Measurements from ENCODE around the gene TUBB2B. TPM values are rescaled to one million over a fixed set of nuclear protein-coding genes. Genes with fewer than 3 reads are reported as not detected.

The TUBB2B gene
- total and polyA plus RNA-seq, 2 experiments from 2014 or later, result 355 to 794 TPM

DNA sequence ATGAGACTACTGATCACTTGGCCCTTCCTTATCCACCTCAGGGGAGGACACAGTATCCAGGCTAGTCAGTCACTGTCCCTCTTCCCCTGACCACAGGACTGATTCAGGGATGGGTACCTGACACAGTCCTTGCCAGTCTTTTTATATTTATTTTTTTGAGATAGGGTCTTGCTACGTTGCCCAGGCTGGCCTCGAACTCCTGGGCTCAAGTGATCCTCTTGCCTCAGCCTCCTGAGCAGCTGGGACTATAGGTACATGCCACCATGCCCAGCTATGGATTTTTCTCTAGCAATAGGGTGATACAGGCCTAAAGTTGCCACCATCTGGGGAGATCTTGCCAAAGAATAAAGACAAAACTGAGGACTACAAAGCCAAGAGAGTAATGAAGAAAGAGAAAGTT is 10.2 kb downstream of the TUBB2B start (continued):
- TF ChIP-seq, protein P1, sequence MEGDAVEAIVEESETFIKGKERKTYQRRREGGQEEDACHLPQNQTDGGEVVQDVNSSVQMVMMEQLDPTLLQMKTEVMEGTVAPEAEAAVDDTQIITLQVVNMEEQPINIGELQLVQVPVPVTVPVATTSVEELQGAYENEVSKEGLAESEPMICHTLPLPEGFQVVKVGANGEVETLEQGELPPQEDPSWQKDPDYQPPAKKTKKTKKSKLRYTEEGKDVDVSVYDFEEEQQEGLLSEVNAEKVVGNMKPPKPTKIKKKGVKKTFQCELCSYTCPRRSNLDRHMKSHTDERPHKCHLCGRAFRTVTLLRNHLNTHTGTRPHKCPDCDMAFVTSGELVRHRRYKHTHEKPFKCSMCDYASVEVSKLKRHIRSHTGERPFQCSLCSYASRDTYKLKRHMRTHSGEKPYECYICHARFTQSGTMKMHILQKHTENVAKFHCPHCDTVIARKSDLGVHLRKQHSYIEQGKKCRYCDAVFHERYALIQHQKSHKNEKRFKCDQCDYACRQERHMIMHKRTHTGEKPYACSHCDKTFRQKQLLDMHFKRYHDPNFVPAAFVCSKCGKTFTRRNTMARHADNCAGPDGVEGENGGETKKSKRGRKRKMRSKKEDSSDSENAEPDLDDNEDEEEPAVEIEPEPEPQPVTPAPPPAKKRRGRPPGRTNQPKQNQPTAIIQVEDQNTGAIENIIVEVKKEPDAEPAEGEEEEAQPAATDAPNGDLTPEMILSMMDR (conservative IDR thresholded peaks at IDR 0.05; ENCODE audit: low read depth in 2 of 2), result no peak
- no peak for TF ChIP-seq EZH2 (IDR thresholded peaks at IDR 0.05; ENCODE audit: low read depth, unreplicated experiment)

DNA sequence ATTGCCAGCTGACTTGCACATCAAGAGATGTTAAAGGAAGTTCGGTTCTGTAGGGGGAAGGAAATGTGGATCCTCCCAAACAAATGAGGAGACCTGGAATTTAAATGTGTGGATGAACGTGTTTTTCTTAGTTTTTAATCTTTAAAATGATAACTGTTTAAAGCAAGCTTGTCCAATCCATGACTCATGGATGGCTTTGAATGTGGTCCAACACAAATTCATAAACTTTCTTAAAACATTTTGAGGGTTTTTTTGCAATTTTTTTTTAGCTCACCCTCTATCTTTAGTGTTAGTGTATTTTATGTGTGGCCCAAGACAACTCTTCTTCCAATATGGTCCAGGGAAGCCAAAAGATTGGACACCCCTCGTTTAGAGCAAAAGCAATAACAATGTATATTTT is 12.6 kb downstream of the TUBB2B start:
- no peaks in the 10 kb centered on the region for H3K4me1 Mint-ChIP-seq
- H3F3A ChIP-seq (replicated peaks; ENCODE audit: low read depth), result no peaks in the 10 kb centered on the region
- ATAC-seq, result no peak
- no peak overlapping the region for H3K4me3 Mint-ChIP-seq
- no peaks in the 10 kb centered on the region for H4K20me1 ChIP-seq (replicated peaks; ENCODE audit: insufficient read depth)
- DNase-seq (ENCODE audit: low spot score), result no peak
- H3K9me3 Mint-ChIP-seq, result no peaks in the 10 kb centered on the region
- no peak overlapping the region for H3K27ac Mint-ChIP-seq
- peaks cover 12% of the 10 kb centered on the region for H3K27me3 Mint-ChIP-seq (ENCODE audit: insufficient read depth, low read depth, poor library complexity)
- TF ChIP-seq, protein P2, sequence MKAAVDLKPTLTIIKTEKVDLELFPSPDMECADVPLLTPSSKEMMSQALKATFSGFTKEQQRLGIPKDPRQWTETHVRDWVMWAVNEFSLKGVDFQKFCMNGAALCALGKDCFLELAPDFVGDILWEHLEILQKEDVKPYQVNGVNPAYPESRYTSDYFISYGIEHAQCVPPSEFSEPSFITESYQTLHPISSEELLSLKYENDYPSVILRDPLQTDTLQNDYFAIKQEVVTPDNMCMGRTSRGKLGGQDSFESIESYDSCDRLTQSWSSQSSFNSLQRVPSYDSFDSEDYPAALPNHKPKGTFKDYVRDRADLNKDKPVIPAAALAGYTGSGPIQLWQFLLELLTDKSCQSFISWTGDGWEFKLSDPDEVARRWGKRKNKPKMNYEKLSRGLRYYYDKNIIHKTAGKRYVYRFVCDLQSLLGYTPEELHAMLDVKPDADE (IDR thresholded peaks at IDR 0.05), result no peak
- no peak for TF ChIP-seq POLR2AphosphoS5 (IDR thresholded peaks at IDR 0.05; ENCODE audit: low read depth)
- no peak for TF ChIP-seq ZNF114 (CRISPR knock-in tag; IDR thresholded peaks at IDR 0.05)
- H3K4me2 ChIP-seq, result no peak overlapping the region
- no peak overlapping the region for H3K27ac ChIP-seq (ENCODE audit: low read depth)
- H3K36me3 ChIP-seq (ENCODE audit: insufficient read depth), result no peaks in the 10 kb centered on the region
- H3K4me3 ChIP-seq, result no peak overlapping the region
- no peaks in the 10 kb centered on the region for H3K27me3 ChIP-seq (ENCODE audit: insufficient read depth)
- no peaks in the 10 kb centered on the region for H3K36me3 Mint-ChIP-seq (ENCODE audit: low read depth)
- H2AFZ ChIP-seq, result no peak overlapping the region
- no peaks in the 10 kb centered on the region for H3K4me1 ChIP-seq (ENCODE audit: insufficient read depth)
- H3K79me2 ChIP-seq (replicated peaks; ENCODE audit: insufficient read depth), result no peaks in the 10 kb centered on the region
- H3K9me2 ChIP-seq (ENCODE audit: insufficient read depth), result no peaks in the 10 kb centered on the region

DNA sequence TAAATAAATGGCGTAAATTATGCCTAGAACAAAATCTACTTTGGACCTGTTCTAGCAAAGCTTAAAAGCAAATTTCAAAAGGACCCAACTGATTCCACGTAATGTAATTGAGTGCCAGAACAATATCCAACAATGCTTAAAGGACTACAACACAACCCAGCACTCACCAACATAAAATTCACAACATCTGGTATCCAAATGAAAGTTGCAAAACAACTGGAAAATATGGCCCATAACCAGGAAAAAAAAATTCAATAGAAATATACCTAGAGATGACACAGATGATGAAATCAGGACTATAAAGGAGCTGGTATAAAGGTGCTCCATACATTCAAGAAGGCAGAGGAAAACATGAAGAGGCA is 14.1 kb downstream of the TUBB2B start:
- TF ChIP-seq EZH2 (IDR thresholded peaks at IDR 0.05; ENCODE audit: low read depth, unreplicated experiment), result no peak
- TF ChIP-seq ZNF331 (CRISPR knock-in tag; IDR thresholded peaks at IDR 0.05; ENCODE audit: low read depth), result no peak
- no peak for TF ChIP-seq POLR2AphosphoS5 (IDR thresholded peaks at IDR 0.05; ENCODE audit: low read depth)
- TF ChIP-seq CREB1 (CRISPR knock-in tag; IDR thresholded peaks at IDR 0.05; ENCODE audit: low read depth), result no peak
- TF ChIP-seq, protein P2 (IDR thresholded peaks at IDR 0.05), result no peak
- TF ChIP-seq, protein P3, sequence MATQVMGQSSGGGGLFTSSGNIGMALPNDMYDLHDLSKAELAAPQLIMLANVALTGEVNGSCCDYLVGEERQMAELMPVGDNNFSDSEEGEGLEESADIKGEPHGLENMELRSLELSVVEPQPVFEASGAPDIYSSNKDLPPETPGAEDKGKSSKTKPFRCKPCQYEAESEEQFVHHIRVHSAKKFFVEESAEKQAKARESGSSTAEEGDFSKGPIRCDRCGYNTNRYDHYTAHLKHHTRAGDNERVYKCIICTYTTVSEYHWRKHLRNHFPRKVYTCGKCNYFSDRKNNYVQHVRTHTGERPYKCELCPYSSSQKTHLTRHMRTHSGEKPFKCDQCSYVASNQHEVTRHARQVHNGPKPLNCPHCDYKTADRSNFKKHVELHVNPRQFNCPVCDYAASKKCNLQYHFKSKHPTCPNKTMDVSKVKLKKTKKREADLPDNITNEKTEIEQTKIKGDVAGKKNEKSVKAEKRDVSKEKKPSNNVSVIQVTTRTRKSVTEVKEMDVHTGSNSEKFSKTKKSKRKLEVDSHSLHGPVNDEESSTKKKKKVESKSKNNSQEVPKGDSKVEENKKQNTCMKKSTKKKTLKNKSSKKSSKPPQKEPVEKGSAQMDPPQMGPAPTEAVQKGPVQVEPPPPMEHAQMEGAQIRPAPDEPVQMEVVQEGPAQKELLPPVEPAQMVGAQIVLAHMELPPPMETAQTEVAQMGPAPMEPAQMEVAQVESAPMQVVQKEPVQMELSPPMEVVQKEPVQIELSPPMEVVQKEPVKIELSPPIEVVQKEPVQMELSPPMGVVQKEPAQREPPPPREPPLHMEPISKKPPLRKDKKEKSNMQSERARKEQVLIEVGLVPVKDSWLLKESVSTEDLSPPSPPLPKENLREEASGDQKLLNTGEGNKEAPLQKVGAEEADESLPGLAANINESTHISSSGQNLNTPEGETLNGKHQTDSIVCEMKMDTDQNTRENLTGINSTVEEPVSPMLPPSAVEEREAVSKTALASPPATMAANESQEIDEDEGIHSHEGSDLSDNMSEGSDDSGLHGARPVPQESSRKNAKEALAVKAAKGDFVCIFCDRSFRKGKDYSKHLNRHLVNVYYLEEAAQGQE (IDR thresholded peaks at IDR 0.05; ENCODE audit: unreplicated experiment), result no peak

More for the DNA sequence above, 14.1 kb downstream of the TUBB2B start:
- Histone ChIP-seq H2AFZ (no peak overlapping the region), H3F3A (replicated peaks; ENCODE audit: low read depth) (peaks cover 1% of the 10 kb centered on the region; the same call in 1 of the 2 replicates), H3K4me2 (no peak overlapping the region), H3K79me2 (replicated peaks; ENCODE audit: insufficient read depth) (no peaks in the 10 kb centered on the region), H3K9me2 (ENCODE audit: insufficient read depth) (no peaks in the 10 kb centered on the region), H3K27me3 (ENCODE audit: insufficient read depth) (no peaks in the 10 kb centered on the region), H3K4me1 (ENCODE audit: insufficient read depth) (peaks cover 7% of the 10 kb centered on the region), H3K27ac (ENCODE audit: low read depth) (no peak overlapping the region), H3K36me3 (ENCODE audit: insufficient read depth) (no peaks in the 10 kb centered on the region), H4K20me1 (replicated peaks; ENCODE audit: insufficient read depth) (no peaks in the 10 kb centered on the region), H3K4me3 (no peak overlapping the region)
- no peaks in the 10 kb centered on the region for H3K36me3 Mint-ChIP-seq (ENCODE audit: low read depth)
- H3K4me1 Mint-ChIP-seq, result peaks cover 14% of the 10 kb centered on the region
- no peak for DNase-seq (ENCODE audit: low spot score)
- no peak overlapping the region for H3K27ac Mint-ChIP-seq
- peaks cover 10% of the 10 kb centered on the region for H3K27me3 Mint-ChIP-seq (ENCODE audit: insufficient read depth, low read depth, poor library complexity)
- no peak for ATAC-seq
- H3K4me3 Mint-ChIP-seq, result no peak overlapping the region
- H3K9me3 Mint-ChIP-seq, result no peaks in the 10 kb centered on the region
